GM18909 (cell line): ENCODE measurements around the gene TNNI3K.

Experiments used
- ATAC-seq: cut with Tn5 transposase; IDR thresholded peaks from one replicate; pipeline ENCODE4 v1.9.1; 2021; ENCODE audit warnings: mild to moderate bottlenecking; ENCODE audit not compliant: unreplicated experiment, poor library complexity

TNNI3K gene

GRCh38 chr1:74280642-74281396 lies 45.6 kb downstream of the TNNI3K start:
- no peak for ATAC-seq

- no peak for ATAC-seq
Observed at GRCh38 chr1:74286414-74286813, 51.2 kb downstream of the TNNI3K start.

- ATAC-seq, result no peak
Observed at GRCh38 chr1:74314438-74314837, 79.3 kb downstream of the TNNI3K start.

GRCh38 chr1:74316302-74316701 lies 81.1 kb downstream of the TNNI3K start:
- ATAC-seq, result no peak

GRCh38 chr1:74317663-74318062 lies 82.5 kb downstream of the TNNI3K start:
- ATAC-seq, result no peak

- ATAC-seq, result no peak
Observed at GRCh38 chr1:74323937-74324473, 88.8 kb downstream of the TNNI3K start.

GRCh38 chr1:74324684-74325448 lies 89.7 kb downstream of the TNNI3K start:
- no peak for ATAC-seq

- no peak for ATAC-seq
Observed at GRCh38 chr1:74328851-74329250, 93.7 kb downstream of the TNNI3K start.

GRCh38 chr1:74333244-74333643 lies 98.1 kb downstream of the TNNI3K start:
- no peak for ATAC-seq

GRCh38 chr1:74334147-74334546 lies 99.0 kb downstream of the TNNI3K start:
- ATAC-seq, result no peak

- ATAC-seq, result no peak
Observed at GRCh38 chr1:74340656-74341055, 105.5 kb downstream of the TNNI3K start.

GRCh38 chr1:74341702-74342339 lies 106.6 kb downstream of the TNNI3K start:
- ATAC-seq, result no peak

GRCh38 chr1:74343216-74343615 lies 108.0 kb downstream of the TNNI3K start:
- ATAC-seq, result no peak

- no peak for ATAC-seq
Observed at GRCh38 chr1:74344387-74344786, 109.2 kb downstream of the TNNI3K start.

GRCh38 chr1:74356493-74356892 lies 121.3 kb downstream of the TNNI3K start:
- ATAC-seq, result no peak

- no peak for ATAC-seq
Observed at GRCh38 chr1:74357150-74357549, 122.0 kb downstream of the TNNI3K start.

GRCh38 chr1:74357756-74358155 lies 122.6 kb downstream of the TNNI3K start:
- ATAC-seq, result no peak

GRCh38 chr1:74362691-74363090 lies 127.5 kb downstream of the TNNI3K start:
- ATAC-seq, result no peak

GRCh38 chr1:74363220-74363619 lies 128.0 kb downstream of the TNNI3K start:
- no peak for ATAC-seq

- no peak for ATAC-seq
Observed at GRCh38 chr1:74367175-74367813, 132.1 kb downstream of the TNNI3K start.

GRCh38 chr1:74368335-74368734 lies 133.1 kb downstream of the TNNI3K start:
- ATAC-seq, result no peak
